Stimulated activated memory B cell treated with anti-CD40 and anti-IgM and Interleukin-4, amounts not matched to agents 10 μg/mL and 1 μg/mL and 100 μg/mL, for 72 hours (primary cell): Measurements from ENCODE around the gene CARMIL1.
A peak's percentile ranks its signal among the peaks of the same experiment; 100 is the strongest.
"Not testable (repeated sequence)": the region's sequence is repeated elsewhere in the genome, so short reads cannot be mapped to it uniquely, and the experiment has no call there.

Experiments
- ATAC-seq: fragments of 150-1000 bp; cut with Tn5 transposase; 2 replicates; pipeline ENCODE4 v1.10.0; 2021
- H3K27ac Mint-ChIP-seq: one replicate; pipeline ENCODE4 v1.8.0; 2022; ENCODE audit warnings: mild to moderate bottlenecking, mixed read lengths
- H3K27me3 Mint-ChIP-seq: one replicate; pipeline ENCODE4 v1.8.0; 2022; ENCODE audit warnings: mixed read lengths
- H3K36me3 Mint-ChIP-seq: one replicate; pipeline ENCODE4 v1.8.0; 2022; ENCODE audit warnings: mixed read lengths
- H3K4me1 Mint-ChIP-seq: one replicate; pipeline ENCODE4 v1.8.0; 2022; ENCODE audit warnings: mixed read lengths
- H3K4me3 Mint-ChIP-seq: one replicate; pipeline ENCODE4 v1.8.0; 2022; ENCODE audit warnings: mild to moderate bottlenecking, moderate library complexity, mixed read lengths
- H3K9me3 Mint-ChIP-seq: one replicate; pipeline ENCODE4 v1.8.0; 2022; ENCODE audit warnings: mixed read lengths

CARMIL1 gene

GRCh38 chr6:25292384-25292783 lies 13.2 kb downstream of the CARMIL1 start:
- ATAC-seq: no peak
- H3K36me3 Mint-ChIP-seq: no peaks in the 10 kb centered on the region
- H3K27me3 Mint-ChIP-seq: no peaks in the 10 kb centered on the region
- no peaks in the 10 kb centered on the region for H3K9me3 Mint-ChIP-seq
- H3K4me3 Mint-ChIP-seq: no peak overlapping the region
- no peak overlapping the region for H3K27ac Mint-ChIP-seq
- peaks cover 7% of the 10 kb centered on the region for H3K4me1 Mint-ChIP-seq

GRCh38 chr6:25295651-25296050 lies 16.5 kb downstream of the CARMIL1 start:
- Mint-ChIP-seq H3K4me3 (no peak overlapping the region), H3K4me1 (peaks cover 16% of the 10 kb centered on the region), H3K27ac (no peak overlapping the region), H3K9me3 (no peaks in the 10 kb centered on the region), H3K36me3 (no peaks in the 10 kb centered on the region), H3K27me3 (no peaks in the 10 kb centered on the region)
- ATAC-seq: no peak

- H3K4me3 Mint-ChIP-seq: no peak overlapping the region
- H3K27ac Mint-ChIP-seq: no peak overlapping the region
- peaks cover 22% of the 10 kb centered on the region for H3K4me1 Mint-ChIP-seq
Observed at GRCh38 chr6:25296217-25296905, 17.2 kb downstream of the CARMIL1 start.

GRCh38 chr6:25297039-25297441 lies 17.9 kb downstream of the CARMIL1 start:
- Mint-ChIP-seq H3K36me3 (no peaks in the 10 kb centered on the region), H3K27me3 (no peaks in the 10 kb centered on the region), H3K9me3 (no peaks in the 10 kb centered on the region), H3K4me1 (peaks cover 27% of the 10 kb centered on the region), H3K27ac (no peak overlapping the region), H3K4me3 (no peak overlapping the region)
- no peak for ATAC-seq

More at GRCh38 chr6:25296217-25296905, 17.2 kb downstream of the CARMIL1 start:
- no peak for ATAC-seq
- no peaks in the 10 kb centered on the region for H3K9me3 Mint-ChIP-seq
- H3K36me3 Mint-ChIP-seq: no peaks in the 10 kb centered on the region
- H3K27me3 Mint-ChIP-seq: no peaks in the 10 kb centered on the region

GRCh38 chr6:25297823-25298522 lies 18.8 kb downstream of the CARMIL1 start:
- Mint-ChIP-seq H3K9me3 (no peaks in the 10 kb centered on the region), H3K36me3 (no peaks in the 10 kb centered on the region), H3K4me3 (no peak overlapping the region), H3K27ac (no peak overlapping the region), H3K4me1 (peaks cover 27% of the 10 kb centered on the region), H3K27me3 (no peaks in the 10 kb centered on the region)
- no peak for ATAC-seq

GRCh38 chr6:25298523-25298865 lies 19.3 kb downstream of the CARMIL1 start:
- not testable (repeated sequence) for ATAC-seq, H3K27me3 Mint-ChIP-seq, H3K27ac Mint-ChIP-seq, H3K9me3 Mint-ChIP-seq, H3K36me3 Mint-ChIP-seq, H3K4me3 Mint-ChIP-seq
- H3K4me1 Mint-ChIP-seq: peaks cover 27% of the 10 kb centered on the region

- peak; percentile 76 for ATAC-seq
- Mint-ChIP-seq H3K4me1 (peaks cover 27% of the 10 kb centered on the region), H3K27me3 (no peaks in the 10 kb centered on the region), H3K9me3 (no peaks in the 10 kb centered on the region), H3K36me3 (no peaks in the 10 kb centered on the region), H3K4me3 (no peak overlapping the region), H3K27ac (peak overlapping the region; percentile 27)
Observed at GRCh38 chr6:25301362-25301761, 22.2 kb downstream of the CARMIL1 start.

GRCh38 chr6:25302151-25302550 lies 23.0 kb downstream of the CARMIL1 start:
- ATAC-seq: no peak
- H3K27ac Mint-ChIP-seq: peak overlapping the region; percentile 27

GRCh38 chr6:25302677-25303128 lies 23.5 kb downstream of the CARMIL1 start:
- no peaks in the 10 kb centered on the region for H3K27me3 Mint-ChIP-seq
- no peaks in the 10 kb centered on the region for H3K9me3 Mint-ChIP-seq
- H3K36me3 Mint-ChIP-seq: no peaks in the 10 kb centered on the region
- peaks cover 17% of the 10 kb centered on the region for H3K4me1 Mint-ChIP-seq
- H3K27ac Mint-ChIP-seq: no peak overlapping the region
- no peak overlapping the region for H3K4me3 Mint-ChIP-seq
- no peak for ATAC-seq

More at GRCh38 chr6:25302151-25302550, 23.0 kb downstream of the CARMIL1 start:
- Mint-ChIP-seq H3K9me3 (no peaks in the 10 kb centered on the region), H3K4me3 (no peak overlapping the region), H3K4me1 (peaks cover 22% of the 10 kb centered on the region), H3K27me3 (no peaks in the 10 kb centered on the region), H3K36me3 (no peaks in the 10 kb centered on the region)

GRCh38 chr6:25303254-25303653 lies 24.1 kb downstream of the CARMIL1 start:
- no peaks in the 10 kb centered on the region for H3K36me3 Mint-ChIP-seq
- no peak overlapping the region for H3K4me3 Mint-ChIP-seq
- no peak overlapping the region for H3K27ac Mint-ChIP-seq
- H3K27me3 Mint-ChIP-seq: no peaks in the 10 kb centered on the region
- H3K4me1 Mint-ChIP-seq: peaks cover 16% of the 10 kb centered on the region
- no peak for ATAC-seq
- H3K9me3 Mint-ChIP-seq: no peaks in the 10 kb centered on the region

- ATAC-seq: no peak
- no peaks in the 10 kb centered on the region for H3K9me3 Mint-ChIP-seq
- no peak overlapping the region for H3K4me3 Mint-ChIP-seq
- H3K27ac Mint-ChIP-seq: no peak overlapping the region
- H3K36me3 Mint-ChIP-seq: no peaks in the 10 kb centered on the region
- H3K27me3 Mint-ChIP-seq: peaks cover 9% of the 10 kb centered on the region
- H3K4me1 Mint-ChIP-seq: peaks cover 5% of the 10 kb centered on the region
Observed at GRCh38 chr6:25306379-25306778, 27.2 kb downstream of the CARMIL1 start.

- Mint-ChIP-seq H3K4me1 (peaks cover 8% of the 10 kb centered on the region), H3K27me3 (peaks cover 9% of the 10 kb centered on the region), H3K4me3 (no peak overlapping the region), H3K27ac (no peak overlapping the region), H3K36me3 (no peaks in the 10 kb centered on the region), H3K9me3 (no peaks in the 10 kb centered on the region)
- no peak for ATAC-seq
Observed at GRCh38 chr6:25307805-25308494, 28.8 kb downstream of the CARMIL1 start.

- H3K4me3 Mint-ChIP-seq: no peak overlapping the region
- ATAC-seq: no peak
Observed at GRCh38 chr6:25309886-25310285, 30.7 kb downstream of the CARMIL1 start.

GRCh38 chr6:25311331-25311840 lies 32.2 kb downstream of the CARMIL1 start:
- ATAC-seq: no peak
- peaks cover 9% of the 10 kb centered on the region for H3K27me3 Mint-ChIP-seq
- no peaks in the 10 kb centered on the region for H3K36me3 Mint-ChIP-seq
- H3K27ac Mint-ChIP-seq: no peak overlapping the region
- H3K4me1 Mint-ChIP-seq: peaks cover 16% of the 10 kb centered on the region
- no peak overlapping the region for H3K4me3 Mint-ChIP-seq
- H3K9me3 Mint-ChIP-seq: no peaks in the 10 kb centered on the region

More at GRCh38 chr6:25309886-25310285, 30.7 kb downstream of the CARMIL1 start:
- no peaks in the 10 kb centered on the region for H3K36me3 Mint-ChIP-seq
- H3K27ac Mint-ChIP-seq: no peak overlapping the region
- peaks cover 9% of the 10 kb centered on the region for H3K27me3 Mint-ChIP-seq
- H3K9me3 Mint-ChIP-seq: no peaks in the 10 kb centered on the region
- peaks cover 16% of the 10 kb centered on the region for H3K4me1 Mint-ChIP-seq

GRCh38 chr6:25312034-25312620 lies 33.0 kb downstream of the CARMIL1 start:
- Mint-ChIP-seq H3K9me3 (no peaks in the 10 kb centered on the region), H3K4me3 (no peak overlapping the region), H3K36me3 (no peaks in the 10 kb centered on the region), H3K4me1 (peaks cover 16% of the 10 kb centered on the region), H3K27me3 (peaks cover 9% of the 10 kb centered on the region), H3K27ac (no peak overlapping the region)
- ATAC-seq: no peak
